Endothelial cell of umbilical vein (primary cell): ENCODE results near the gene GIT2. TPM values are rescaled to one million over a fixed set of nuclear protein-coding genes. Genes with fewer than 3 reads are reported as not detected.

Experiments used
- BruUV-seq: library from RNA; stranded (reverse); fragments of 400-500 nt; replicated peaks from 2 replicates; lab custom pipeline; 2021; lab: Mats Ljungman, UMichigan
- CTCF ChIA-PET: fragments of 300-600, 350-600 bp; sonication (Branson Sonifier 250); formaldehyde crosslinking; loops from one replicate; lab custom pipeline; 2021; ENCODE audit warnings: antibody characterized with exemption, inconsistent platforms; lab: Charles Lee
- POLR2A ChIA-PET: fragments of 300-600, 350-600 bp; sonication (Branson Sonifier 250); formaldehyde crosslinking; loops from one replicate; lab custom pipeline; 2021; ENCODE audit warnings: antibody characterized with exemption, inconsistent platforms; lab: Charles Lee
- DNase-seq: peaks from one replicate; pipeline ENCODE4 v3.0.0-alpha.2; 2011; ENCODE audit warnings: low read depth, low spot score
- FAIRE-seq: peaks from 2 replicates; lab custom pipeline; 2011; peaks lifted over from hg19 to GRCh38; lab: Jason Lieb, UNC
- H2AFZ ChIP-seq: 2 replicates; pipeline ENCODE4 v1.6.0; 2012; ENCODE audit warnings: low read depth, low read length, control low read depth, inconsistent platforms
- H3K27ac ChIP-seq: 2 replicates; pipeline ENCODE4 v1.5.1; 2011; ENCODE audit warnings: low read depth, mild to moderate bottlenecking, control low read depth, low read length, moderate library complexity; ENCODE audit not compliant: insufficient read depth
- H3K27me3 ChIP-seq, 2 experiments: 2 replicates each; pipeline versions ENCODE4 v1.6.0 to v1.6.1; 2011; ENCODE audit warnings: low read length in 2 of 2, mixed read lengths in 1 of 2; ENCODE audit not compliant: control insufficient read depth in 2 of 2, insufficient read depth in 2 of 2
- H3K36me3 ChIP-seq, 2 experiments: 2 replicates in 1 of 2; 3 replicates in 1 of 2; pipeline ENCODE4 v1.5.1; 2011; ENCODE audit warnings: low read length in 2 of 2, mild to moderate bottlenecking in 1 of 2, moderate library complexity in 1 of 2; ENCODE audit not compliant: control insufficient read depth in 2 of 2, insufficient read depth in 2 of 2; ENCODE audit errors: extremely low read depth in 1 of 2
- H3K4me1 ChIP-seq: 3 replicates; pipeline ENCODE4 v1.5.1; 2011; ENCODE audit warnings: mild to moderate bottlenecking, low read length; ENCODE audit not compliant: control insufficient read depth, insufficient read depth; ENCODE audit errors: extremely low read depth
- H3K4me2 ChIP-seq: 2 replicates; pipeline ENCODE4 v1.6.1; 2011; ENCODE audit warnings: low read length, control low read depth, mixed read lengths; ENCODE audit not compliant: insufficient read depth
- H3K4me3 ChIP-seq, 3 experiments: fragments of 200-600 bp in 1 of 3; sonication (generic), shearing (Covaris generic) in 1 of 3; replicated peaks in 1 of 3; 2 replicates each; pipeline ENCODE4 v1.5.1; 2011 to 2016; ENCODE audit warnings: control low read depth in 3 of 3, low read length in 3 of 3, mild to moderate bottlenecking in 2 of 3, inconsistent platforms in 1 of 3, low read depth in 1 of 3, moderate library complexity in 1 of 3; ENCODE audit not compliant: insufficient read depth in 1 of 3
- H3K79me2 ChIP-seq: 2 replicates; pipeline ENCODE4 v1.6.0; 2012; ENCODE audit warnings: low read length, inconsistent platforms; ENCODE audit not compliant: control insufficient read depth, insufficient read depth
- H3K9ac ChIP-seq: replicated peaks from 2 replicates; pipeline ENCODE3; 2011; ENCODE audit warnings: low read length, control low read depth; ENCODE audit not compliant: insufficient read depth; ENCODE audit errors: extremely low read depth
- H3K9me1 ChIP-seq: replicated peaks from 3 replicates; pipeline ENCODE4 v1.6.0; 2011; ENCODE audit warnings: mild to moderate bottlenecking, low read length; ENCODE audit not compliant: control insufficient read depth, insufficient read depth; ENCODE audit errors: extremely low read depth
- H3K9me3 ChIP-seq: replicated peaks from 2 replicates; pipeline ENCODE4 v1.5.1; 2012; ENCODE audit warnings: low read length, inconsistent platforms; ENCODE audit not compliant: control insufficient read depth, insufficient read depth
- H4K20me1 ChIP-seq: replicated peaks from 2 replicates; pipeline ENCODE3; 2011; ENCODE audit warnings: mild to moderate bottlenecking, low read length; ENCODE audit not compliant: control insufficient read depth, insufficient read depth; ENCODE audit errors: extremely low read depth
- CTCF ChIP-seq, 2 donors: IDR thresholded peaks; 1 replicate in 1 of 2; 2 replicates in 1 of 2; pipeline ENCODE4 v1.5.1; 2011; ENCODE audit warnings: low read length in 2 of 2, mild to moderate bottlenecking in 2 of 2, moderate library complexity in 2 of 2, control low read depth in 1 of 2, inconsistent platforms in 1 of 2, low read depth in 1 of 2; ENCODE audit not compliant: insufficient read depth in 1 of 2; ENCODE audit errors: extremely low read depth in 1 of 2
- EZH2 ChIP-seq: IDR thresholded peaks from 2 replicates; pipeline ENCODE4 v1.6.1; 2012; ENCODE audit warnings: borderline replicate concordance, low read depth, mild to moderate bottlenecking, moderate library complexity, low read length, inconsistent platforms; ENCODE audit not compliant: severe bottlenecking
- FOS ChIP-seq: IDR thresholded peaks from 2 replicates; pipeline ENCODE4 v1.6.1; 2011; ENCODE audit warnings: mild to moderate bottlenecking, low read length, moderate library complexity, borderline replicate concordance; ENCODE audit not compliant: insufficient read depth
- GATA2 ChIP-seq: IDR thresholded peaks from 2 replicates; pipeline ENCODE4 v1.7.0; 2011; ENCODE audit warnings: low read depth, mild to moderate bottlenecking, moderate library complexity, mixed read lengths, low read length; ENCODE audit not compliant: insufficient read length, insufficient read depth
- JUN ChIP-seq: IDR thresholded peaks from 2 replicates; pipeline ENCODE4 v1.6.1; 2011; ENCODE audit warnings: borderline replicate concordance, low read depth; ENCODE audit not compliant: insufficient read length, insufficient read depth
- MYC ChIP-seq: IDR thresholded peaks from one replicate; pipeline ENCODE4 v1.6.1; 2011; ENCODE audit warnings: mild to moderate bottlenecking, low read depth, low read length
- POLR2A ChIP-seq: IDR thresholded peaks from 2 replicates; pipeline ENCODE4 v1.6.1; 2012; ENCODE audit warnings: low read depth, mild to moderate bottlenecking, control low read depth, low read length
- POLR2AphosphoS5 ChIP-seq: IDR thresholded peaks from 2 replicates; pipeline ENCODE4 v1.6.1; 2012; ENCODE audit warnings: low read depth, mild to moderate bottlenecking, control low read depth, low read length, moderate library complexity; ENCODE audit not compliant: insufficient read depth
- dilution Hi-C: fragments of 300-500 bp; cut with MboI; formaldehyde crosslinking; loops from one replicate; pipeline ENCODE4 v1.15.0; 2019; ENCODE audit warnings: low sequenced_read_pairs; ENCODE audit not compliant: extremely low pct_ligation_motif_present
- intact Hi-C: fragments of 100-400 bp; cut with micrococcal nuclease; formaldehyde crosslinking; loops from one replicate; pipeline ENCODE4 v1.10.0; 2022
- polyA plus RNA-seq, 4 experiments: library from polyadenylated mRNA; depleted of rRNA in 3 of 4; stranded (reverse) in 3 of 4; unstranded in 1 of 4; fragments of >200 nt; gene quantifications; 2 replicates each; pipeline versions ENCODE4 v1.2.1 to v1.2.3, GENCODE V29; 2011 to 2012; ENCODE audit warnings: missing spikeins in 1 of 4
- total RNA-seq: library from RNA; stranded (reverse); gene quantifications from 2 replicates; pipeline ENCODE4 v1.2.3, GENCODE V29; 2021
- TF ChIP-seq, protein P1 (sequence below): IDR thresholded peaks from 2 replicates; pipeline ENCODE4 v1.6.1; 2011; ENCODE audit not compliant: insufficient read depth, insufficient read length

The GIT2 gene
- total and polyA plus RNA-seq, 2 donors (not counting 3 experiments of a cell fraction or from before 2014, with no cell fraction given) = 37.3 to 77.2 TPM

DNA sequence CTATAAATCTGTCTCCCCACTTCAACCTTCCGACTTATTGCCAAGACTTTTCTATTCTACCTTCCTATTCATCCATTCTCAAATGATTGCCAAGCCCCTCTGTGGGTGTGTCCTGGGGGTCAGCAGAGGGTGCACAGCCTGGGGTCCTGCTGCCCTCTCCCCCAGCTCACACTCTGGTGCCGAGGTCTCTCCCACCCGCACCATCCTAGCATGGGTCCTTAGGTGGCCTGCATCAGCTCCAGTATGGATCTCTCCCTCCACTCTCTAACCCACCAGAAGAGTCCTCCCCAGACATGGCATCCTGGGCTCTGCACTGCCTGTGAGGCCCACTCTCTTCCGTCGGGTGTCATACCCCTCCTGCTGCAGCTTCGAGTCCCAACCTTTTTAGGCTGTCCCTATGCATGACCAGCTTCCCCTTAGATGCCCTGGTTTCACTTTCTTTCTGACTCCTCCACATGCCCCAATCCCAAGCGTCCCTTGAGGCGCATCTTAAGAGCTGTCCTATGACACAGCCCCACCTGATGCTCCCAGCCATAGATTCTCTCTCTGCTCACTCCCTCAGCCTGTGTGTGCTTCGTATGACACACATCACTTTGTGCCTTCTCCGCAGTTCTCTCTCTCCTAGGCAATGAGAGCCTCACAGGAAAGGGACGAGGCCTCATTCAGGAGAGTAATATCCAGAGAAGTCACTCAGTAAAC, 43.9 kb downstream of the GIT2 start:
- FAIRE-seq (no peak), DNase-seq (no peak)
- Histone ChIP-seq H3K27ac (no peak overlapping the region), H3K9me3 (no peaks in the 10 kb centered on the region), H3K36me3 (peaks cover 32 to 36% of the 10 kb centered on the region in 2 experiments), H3K9ac (no peak overlapping the region), H3K79me2 (no peaks in the 10 kb centered on the region), H3K4me1 (no peaks in the 10 kb centered on the region), H3K27me3 (no peaks in the 10 kb centered on the region), H4K20me1 (no peaks in the 10 kb centered on the region), H3K4me3 (no peak overlapping the region), H2AFZ (no peak overlapping the region), H3K4me2 (no peak overlapping the region), H3K9me1 (no peaks in the 10 kb centered on the region)
- POLR2A ChIA-PET = no interaction called here
- dilution Hi-C loops (no loop called here), intact Hi-C loops (no loop called here)
- TF ChIP-seq CTCF (IDR thresholded peaks at IDR 0.05; ENCODE audit: extremely low read depth in 1 of 2, insufficient read depth in 1 of 2, low read depth in 1 of 2, low read length in 2 of 2) (no peak), EZH2 (no peak), POLR2AphosphoS5 (no peak), JUN (no peak), POLR2A (no peak)
- CTCF ChIA-PET = interaction anchor here (1.2 kb wide), 1 partner anchor 12 kb away, joined by 4 read pairs; no protein-coding TSS in a partner anchor
- BruUV-seq = no TSS peak

DNA sequence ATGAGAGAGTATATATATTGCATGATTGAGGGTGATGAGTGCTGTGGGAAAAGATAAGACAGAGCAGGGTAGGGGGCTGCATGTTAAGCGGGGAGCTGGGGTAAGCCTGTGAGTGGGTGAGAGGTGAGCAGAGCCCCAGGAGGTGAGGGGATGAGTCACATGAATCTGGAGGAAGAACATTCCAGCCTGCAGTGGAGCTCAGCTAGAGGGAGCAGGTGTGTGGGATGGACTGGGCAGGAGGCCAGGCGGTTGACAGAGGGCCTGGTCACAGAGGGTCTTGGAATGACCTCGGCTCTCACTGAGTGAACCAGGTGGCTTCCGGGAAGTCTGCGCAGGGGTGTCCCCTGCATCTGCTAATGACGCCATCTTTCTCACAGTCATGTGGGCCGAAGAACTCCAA, 44.4 kb downstream of the GIT2 start:
- ChIA-PET CTCF (interaction anchor here (1.2 kb wide), 1 partner anchor 12 kb away, joined by 4 read pairs; no protein-coding TSS in a partner anchor), POLR2A (no interaction called here)
- TF ChIP-seq JUN = no peak
- TF ChIP-seq, protein P1, sequence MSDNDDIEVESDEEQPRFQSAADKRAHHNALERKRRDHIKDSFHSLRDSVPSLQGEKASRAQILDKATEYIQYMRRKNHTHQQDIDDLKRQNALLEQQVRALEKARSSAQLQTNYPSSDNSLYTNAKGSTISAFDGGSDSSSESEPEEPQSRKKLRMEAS = no peak
- no peak for TF ChIP-seq FOS
- TF ChIP-seq GATA2 = no peak
- TF ChIP-seq POLR2AphosphoS5 = no peak
- TF ChIP-seq EZH2 = no peak
- TF ChIP-seq CTCF (IDR thresholded peaks at IDR 0.05; ENCODE audit: extremely low read depth in 1 of 2, insufficient read depth in 1 of 2, low read depth in 1 of 2, low read length in 2 of 2) = no peak
- TF ChIP-seq POLR2A = no peak
- TF ChIP-seq MYC = no peak
- dilution Hi-C loops = no loop called here
- peaks cover 4% of the 10 kb centered on the region for H3K4me1 ChIP-seq
- H3K4me2 ChIP-seq = no peak overlapping the region
- DNase-seq (no peak), FAIRE-seq (no peak)
- H3K4me3 ChIP-seq = no peak overlapping the region
- no TSS peak for BruUV-seq
- H3K79me2 ChIP-seq = no peaks in the 10 kb centered on the region
- H3K9me3 ChIP-seq = no peaks in the 10 kb centered on the region
- H2AFZ ChIP-seq = no peak overlapping the region
- no peaks in the 10 kb centered on the region for H4K20me1 ChIP-seq
- H3K9me1 ChIP-seq = no peaks in the 10 kb centered on the region
- intact Hi-C loops = no loop called here
- H3K27ac ChIP-seq = no peak overlapping the region
- H3K9ac ChIP-seq = no peak overlapping the region
- peaks cover 32 to 36% of the 10 kb centered on the region in 2 experiments for H3K36me3 ChIP-seq
- H3K27me3 ChIP-seq = no peaks in the 10 kb centered on the region
